AG20443 (cell line): ENCODE results near the gene PDK2.

Source experiments
- DNase-seq: peaks from one replicate; pipeline ENCODE4 v3.0.0; 2012; ENCODE audit warnings: low spot score, mixed read lengths

Gene PDK2

GRCh38 chr17:50094753-50095619 lies at the start of gene PDK2:
Gene PDK2 (plus strand): TSS chr17:50095351. CDS start chr17:50095436, 85 bp downstream.
- DNase-seq, result peak; percentile 99

DNA sequence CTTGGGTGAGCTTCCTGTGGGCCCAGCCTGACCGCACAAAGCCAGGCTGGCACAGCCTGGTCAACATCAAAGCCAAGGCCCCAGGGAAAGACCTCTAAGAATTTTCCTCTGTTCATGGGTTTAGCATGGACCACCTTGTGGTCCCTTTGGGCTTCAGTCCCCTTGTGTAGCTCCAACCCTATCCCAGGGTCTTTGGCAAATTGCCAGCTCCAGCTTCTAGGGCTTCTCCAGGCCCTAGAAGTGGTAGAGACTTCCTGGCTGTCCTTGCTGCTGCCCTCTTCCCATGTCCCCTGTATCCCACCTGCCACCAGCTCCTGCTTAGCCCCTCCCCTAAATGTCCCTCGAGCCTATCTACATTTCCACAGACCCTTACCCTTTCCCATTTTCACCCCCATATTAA lies 49.0 kb upstream of the PDK2 start:
- DNase-seq, result no peak

DNA sequence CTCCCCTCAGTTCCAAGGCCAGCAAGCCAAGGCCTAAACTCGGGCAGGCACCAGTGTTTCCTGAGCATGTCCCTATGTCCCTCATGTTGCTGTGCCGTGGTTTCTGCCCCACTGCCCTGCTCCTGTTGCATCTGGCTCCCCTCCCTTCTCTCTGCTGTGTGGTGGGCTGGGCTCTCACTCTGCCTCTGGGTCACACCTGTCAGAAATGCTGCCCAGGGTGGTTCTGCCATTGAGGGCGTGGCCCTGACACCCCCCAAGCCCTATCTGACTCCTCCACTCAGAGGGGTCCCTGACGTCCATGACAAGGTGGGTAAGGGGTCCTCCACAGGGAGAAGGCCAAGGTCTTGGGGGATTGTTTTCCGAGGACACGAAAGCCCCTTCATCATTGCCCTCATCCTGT lies 48.5 kb upstream of the PDK2 start:
- DNase-seq, result no peak

- DNase-seq, result no peak
Observed at GRCh38 chr17:50047083-50047482, 48.1 kb upstream of the PDK2 start.

DNA sequence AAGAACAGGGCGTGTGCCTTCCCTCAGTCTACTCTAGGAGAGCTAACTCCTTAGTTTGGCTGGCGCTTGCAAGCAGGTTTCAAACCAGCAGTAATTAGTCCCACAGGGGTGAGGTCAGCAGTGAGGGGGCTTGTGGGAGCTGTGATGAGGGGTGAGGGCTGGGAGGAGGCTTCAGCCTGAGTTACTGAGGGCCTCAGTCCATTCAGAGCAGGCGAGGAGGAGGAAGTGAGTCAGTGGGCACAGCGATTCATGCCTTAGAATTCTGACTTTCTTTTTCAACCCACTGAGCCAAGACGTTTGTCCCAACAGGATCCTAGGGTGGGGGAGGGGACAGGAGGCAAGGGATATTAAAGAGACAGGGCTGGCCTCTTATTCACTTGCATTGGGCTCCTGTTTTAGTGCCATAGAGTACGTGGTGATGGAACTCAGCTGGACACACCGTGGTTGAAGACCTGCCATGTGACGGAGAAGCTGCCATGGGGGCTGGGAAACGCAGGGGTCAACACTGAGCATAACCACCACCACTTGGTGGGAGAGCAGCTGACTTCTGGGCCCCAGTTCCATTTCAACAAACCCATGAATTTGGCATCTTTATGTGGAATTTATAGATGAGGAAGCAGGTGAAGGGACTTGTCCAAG lies 47.5 kb upstream of the PDK2 start:
- DNase-seq, result peak; percentile 74

DNA sequence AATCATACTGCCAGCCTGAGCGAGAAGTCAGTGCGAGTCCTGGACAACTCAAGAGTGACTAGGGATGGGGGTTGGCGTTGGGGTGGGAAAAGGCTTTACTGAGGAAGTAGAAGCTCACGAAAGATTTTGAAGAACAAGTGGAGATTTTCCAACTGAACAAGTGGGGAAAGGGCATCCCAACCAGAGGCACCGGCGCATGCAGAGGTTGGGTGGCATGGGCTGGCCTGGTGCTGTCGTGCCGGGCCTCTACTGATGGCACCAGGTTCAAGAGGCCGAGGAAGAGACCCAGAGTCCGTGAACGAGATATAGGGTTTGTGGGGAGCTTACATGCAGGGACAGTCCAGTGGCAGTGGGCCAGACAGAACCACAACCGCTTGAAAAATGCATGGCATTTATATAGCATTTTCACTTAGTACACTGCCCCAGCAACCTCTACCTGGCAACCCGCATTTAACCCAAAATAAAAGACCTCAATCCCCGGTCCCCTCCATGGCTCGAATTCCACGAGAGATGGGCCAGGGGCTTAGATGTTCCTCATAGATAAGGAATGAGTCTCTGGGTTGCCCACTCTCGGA lies 46.9 kb upstream of the PDK2 start:
- DNase-seq, result no peak

- DNase-seq, result no peak
Observed at GRCh38 chr17:50048988-50049387, 46.2 kb upstream of the PDK2 start.

DNA sequence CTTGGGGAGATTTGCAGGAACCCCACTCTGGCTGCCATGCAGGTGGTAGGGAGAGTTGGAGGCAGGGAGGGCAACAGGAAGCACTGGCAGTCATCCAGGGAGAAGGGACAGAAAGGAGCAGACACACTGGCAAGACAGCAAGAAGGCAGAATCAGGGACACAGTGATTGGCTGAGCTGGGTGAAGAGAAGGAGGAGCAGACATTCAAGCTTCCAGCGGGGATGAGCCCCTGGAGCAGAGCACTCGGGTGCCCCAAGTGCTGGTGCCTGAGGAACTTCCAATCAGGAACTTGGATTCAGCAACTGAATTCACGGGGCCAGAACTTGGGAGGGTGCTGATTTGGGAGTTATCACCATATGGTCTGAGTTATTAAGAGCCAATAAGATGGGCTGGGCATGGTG lies 45.5 kb upstream of the PDK2 start:
- DNase-seq, result no peak

DNA sequence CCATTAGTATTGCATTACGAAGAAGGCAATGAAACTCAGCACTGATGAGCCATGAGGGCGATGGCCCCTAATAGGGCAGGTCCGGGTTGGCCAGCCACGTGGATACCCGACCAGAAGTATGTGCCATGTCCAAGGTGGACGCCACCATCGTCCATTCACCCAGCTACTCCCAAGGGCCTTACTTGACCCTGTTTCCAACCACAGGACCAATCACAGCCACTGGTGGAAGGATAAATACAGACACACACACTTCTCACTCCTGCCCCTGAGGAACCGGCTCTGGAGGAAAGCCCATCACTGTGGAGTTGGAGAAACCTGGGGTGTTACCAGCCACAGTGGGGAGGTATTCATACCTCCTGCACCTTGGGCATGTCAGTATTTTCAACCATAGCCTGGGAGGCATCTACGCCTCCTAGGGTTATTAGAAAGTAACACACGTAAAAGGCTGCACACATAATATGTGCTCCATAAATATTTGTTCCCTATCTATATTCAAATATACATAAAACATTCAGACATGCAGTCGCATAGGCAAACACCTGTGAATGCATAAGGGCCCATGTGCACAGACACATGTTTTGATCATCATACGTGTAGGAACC lies 44.6 kb upstream of the PDK2 start:
- DNase-seq, result no peak

GRCh38 chr17:50051082-50051576 lies 44.0 kb upstream of the PDK2 start:
- peak; percentile 65 for DNase-seq

DNA sequence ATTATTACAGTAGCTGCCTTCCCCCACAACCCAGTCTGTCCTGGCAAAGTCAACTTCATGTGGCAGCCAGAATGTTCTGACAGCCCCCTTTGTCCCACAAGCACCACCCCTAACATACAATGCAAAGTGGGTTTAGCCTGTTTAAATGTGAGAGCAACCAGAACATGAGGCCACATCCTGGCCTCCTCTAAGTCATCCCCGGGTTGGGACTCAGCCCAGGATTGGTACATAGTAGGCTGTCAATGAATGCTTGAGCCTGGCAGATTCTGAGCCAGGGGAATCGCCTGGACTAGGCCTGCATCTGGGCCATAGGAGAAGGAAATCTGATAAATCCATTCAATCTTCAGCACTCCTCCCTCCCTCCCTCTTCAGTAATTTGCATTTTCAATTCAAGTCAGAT lies 43.5 kb upstream of the PDK2 start:
- DNase-seq, result no peak

DNA sequence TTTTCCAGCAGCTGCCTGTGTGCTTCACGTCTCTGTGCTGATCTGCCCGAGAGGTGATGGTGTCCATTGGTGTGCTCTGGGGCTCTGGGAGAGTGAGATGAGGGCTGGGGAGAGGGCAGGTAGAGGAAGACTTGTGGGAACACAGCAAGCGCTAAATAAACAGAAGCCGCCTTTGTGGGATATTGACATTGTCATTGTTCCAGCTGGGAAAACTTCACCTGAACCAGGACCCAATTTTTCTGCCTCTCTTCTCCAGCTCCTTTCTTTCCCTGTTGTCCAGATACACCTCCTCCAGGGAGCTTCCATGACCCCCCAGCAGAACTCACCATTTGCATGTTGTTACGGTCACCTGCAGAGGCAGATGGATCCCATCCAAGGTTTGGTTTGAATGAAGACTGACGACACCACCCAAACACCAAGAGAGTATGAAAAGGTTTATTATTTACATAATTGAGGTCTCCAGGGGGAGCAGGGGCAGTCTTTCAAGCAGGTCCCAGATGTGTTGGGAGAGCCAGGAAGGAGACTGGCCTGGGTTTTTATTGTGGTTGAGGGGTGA lies 42.8 kb upstream of the PDK2 start:
- no peak for DNase-seq

GRCh38 chr17:50052822-50053653 lies 42.1 kb upstream of the PDK2 start:
- DNase-seq, result no peak

DNA sequence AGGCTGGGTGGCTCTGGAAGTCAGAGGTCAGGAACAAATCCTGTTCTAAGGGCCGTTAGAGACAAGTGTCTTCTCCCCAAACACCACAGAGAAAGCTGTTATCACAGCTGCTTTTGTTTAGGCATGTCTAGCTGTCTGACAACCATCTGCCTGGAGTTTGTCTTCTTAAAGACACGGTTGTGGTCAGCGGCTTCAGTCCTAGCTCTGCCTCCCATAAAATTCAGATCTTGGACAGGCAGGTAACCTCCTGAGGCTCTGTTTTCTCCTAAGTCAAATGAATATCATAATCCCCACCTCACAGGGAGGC lies 41.5 kb upstream of the PDK2 start:
- no peak for DNase-seq

GRCh38 chr17:50055055-50055425 lies 40.1 kb upstream of the PDK2 start:
- DNase-seq, result no peak

DNA sequence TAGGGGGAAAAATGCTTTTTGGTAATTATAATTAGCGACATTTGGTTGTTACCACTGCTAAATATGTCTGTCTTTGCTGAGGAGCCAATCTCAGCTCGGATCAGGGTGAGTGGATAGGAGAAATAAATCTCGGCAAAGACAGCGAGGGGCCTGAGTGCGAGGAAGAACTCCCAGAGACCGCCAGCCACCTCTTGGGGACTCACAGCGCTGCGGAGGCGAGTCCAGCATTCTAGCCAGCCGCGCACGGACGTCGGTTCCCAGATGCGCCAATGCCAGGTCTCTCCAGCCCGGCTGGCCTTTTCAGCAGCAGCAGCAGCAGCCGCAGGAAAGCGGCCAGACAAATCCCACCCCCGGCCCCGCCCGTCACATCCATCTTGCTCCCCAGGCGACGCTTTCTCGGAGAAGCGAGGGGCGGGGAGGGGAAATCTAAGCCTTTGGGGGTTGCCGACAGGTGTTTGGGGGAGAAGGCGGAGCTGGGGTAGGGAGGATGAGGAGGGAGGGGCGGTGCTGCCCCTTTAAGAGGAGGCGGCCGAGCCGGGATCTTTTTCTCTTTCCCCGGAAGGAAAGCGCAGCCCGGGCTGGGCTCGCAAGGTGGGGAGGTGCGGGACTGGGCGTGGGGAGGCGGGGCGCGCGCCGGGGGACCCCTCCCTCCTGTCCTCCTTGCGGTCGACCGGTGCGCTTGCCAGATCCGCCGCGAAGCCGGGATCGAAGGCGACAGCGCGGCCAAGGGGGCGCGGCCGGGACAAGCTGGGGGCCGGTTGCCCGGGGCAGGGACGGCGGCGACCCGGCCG lies 39.5 kb upstream of the PDK2 start, which contains the start of gene ITGA3:
Gene ITGA3 (plus strand): TSS at position 685 of the 791 bp plus-strand sequence. CDS start 330 bp downstream, outside the sequence.
- DNase-seq, result peak; percentile 89

DNA sequence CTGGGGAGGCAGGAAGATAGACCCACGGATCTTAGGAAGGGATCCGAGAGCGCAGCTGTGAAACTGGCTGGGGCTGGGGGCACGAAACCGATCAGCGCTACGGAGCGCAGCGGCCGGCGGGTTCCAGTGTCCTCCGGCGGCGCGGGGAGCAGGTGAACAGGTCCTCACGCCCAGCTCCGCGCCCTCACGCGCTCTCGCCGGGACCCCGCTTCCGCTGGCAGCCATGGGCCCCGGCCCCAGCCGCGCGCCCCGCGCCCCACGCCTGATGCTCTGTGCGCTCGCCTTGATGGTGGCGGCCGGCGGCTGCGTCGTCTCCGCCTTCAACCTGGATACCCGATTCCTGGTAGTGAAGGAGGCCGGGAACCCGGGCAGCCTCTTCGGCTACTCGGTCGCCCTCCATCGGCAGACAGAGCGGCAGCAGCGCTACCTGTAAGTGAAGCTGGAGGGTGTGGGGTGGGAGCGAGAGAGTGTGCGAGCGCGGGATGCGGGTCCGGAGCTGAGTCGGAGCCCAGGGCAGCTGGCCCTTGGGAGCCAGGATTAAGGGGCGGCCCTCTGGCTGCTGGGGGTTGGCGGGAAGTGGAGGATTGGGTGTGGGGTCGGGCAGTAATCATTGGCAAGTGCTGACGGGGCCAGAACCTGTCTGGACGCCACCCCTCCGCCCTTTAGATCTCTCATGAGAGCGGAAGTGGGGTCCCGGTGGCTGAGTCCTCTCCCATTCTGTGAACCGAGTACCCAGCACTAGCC lies 38.8 kb upstream of the PDK2 start:
- peak; percentile 67 for DNase-seq

DNA sequence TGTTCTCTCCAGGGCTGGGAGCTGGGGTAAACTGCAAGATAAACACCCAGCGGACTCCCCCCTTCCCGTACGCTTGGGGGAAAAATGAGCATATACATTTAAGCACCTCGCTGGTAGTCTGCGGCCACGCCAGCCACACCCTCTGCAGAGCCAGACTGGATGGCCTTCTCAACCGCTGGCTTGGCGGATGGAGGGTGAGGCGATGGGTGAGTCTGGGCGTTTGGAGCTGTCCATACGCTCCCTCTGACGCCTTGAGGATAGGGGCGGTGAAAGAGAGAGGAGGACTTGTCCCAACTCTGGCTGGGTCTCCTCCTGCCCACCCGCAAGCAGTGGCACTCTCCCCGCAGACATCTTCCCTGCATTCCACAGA lies 38.2 kb upstream of the PDK2 start:
- peak; percentile 48 for DNase-seq

- no peak for DNase-seq
Observed at GRCh38 chr17:50057521-50057991, 37.6 kb upstream of the PDK2 start.
